C1 segment of cervical spinal cord (tissue), 14 donors: ENCODE results near the gene AREL1.
"Not testable (repeated sequence)": the region's sequence is repeated elsewhere in the genome, so short reads cannot be mapped to it uniquely, and the experiment has no call there.

Experiments
- DNase-seq, 14 donors: peaks; one replicate each; lab custom pipeline; 2025; lab: John Stamatoyannopoulos, UW

Gene AREL1

DNA sequence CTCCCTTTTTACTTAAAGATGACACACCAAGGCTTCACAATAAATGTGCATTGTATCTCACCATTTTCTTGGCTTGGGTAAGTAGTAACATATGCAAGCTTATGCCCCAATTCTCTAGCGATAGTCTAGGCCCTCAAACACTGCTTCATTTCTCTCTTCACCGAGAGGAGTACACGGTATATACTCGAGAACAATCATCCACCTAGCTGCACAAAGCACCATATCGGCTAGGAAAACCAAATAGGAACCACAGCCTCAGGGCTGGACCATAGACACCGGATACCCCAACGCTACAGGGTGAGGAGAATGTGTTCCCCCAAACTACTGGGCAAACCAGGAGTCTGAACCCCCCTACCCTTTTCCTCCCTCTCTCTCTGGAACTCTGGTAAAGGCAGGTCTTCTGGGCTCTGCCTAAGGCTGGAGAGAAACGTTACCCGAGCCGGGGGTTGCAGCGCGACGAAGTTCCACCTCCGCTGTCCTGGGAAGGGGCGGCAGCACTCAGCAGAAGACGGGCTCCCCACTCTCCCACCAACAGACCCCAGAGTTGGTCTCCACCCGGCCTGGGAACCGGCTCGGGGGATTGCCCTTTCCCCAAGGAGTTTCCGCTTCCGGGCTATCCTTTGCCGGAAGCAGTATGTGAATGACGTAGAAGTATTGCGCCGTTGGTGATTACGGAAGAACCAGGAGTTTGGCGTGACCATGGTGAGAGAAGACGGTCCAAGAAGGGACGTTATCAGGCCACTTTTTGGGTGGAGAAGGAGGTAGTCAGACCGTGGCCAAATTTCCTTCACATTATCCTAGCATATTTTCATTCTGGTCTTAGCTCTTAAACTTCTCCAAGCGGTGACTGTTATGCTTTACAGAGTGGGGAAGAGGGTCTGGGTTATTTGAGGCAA, at the start of gene AREL1, which contains the start of gene FCF1:
Gene AREL1, minus strand, starts transcription at position 582 of the 896 bp plus-strand sequence. CDS start 27,465 bp downstream, outside the sequence.
Gene FCF1, plus strand, starts transcription at position 646 of the 896 bp plus-strand sequence. Its CDS starts 54 bp downstream, at position 700.
- no peak for DNase-seq

- DNase-seq = not testable (repeated sequence)
These were observed 45.6 kb upstream of the AREL1 start for GRCh38 chr14:74758505-74758904.

DNA sequence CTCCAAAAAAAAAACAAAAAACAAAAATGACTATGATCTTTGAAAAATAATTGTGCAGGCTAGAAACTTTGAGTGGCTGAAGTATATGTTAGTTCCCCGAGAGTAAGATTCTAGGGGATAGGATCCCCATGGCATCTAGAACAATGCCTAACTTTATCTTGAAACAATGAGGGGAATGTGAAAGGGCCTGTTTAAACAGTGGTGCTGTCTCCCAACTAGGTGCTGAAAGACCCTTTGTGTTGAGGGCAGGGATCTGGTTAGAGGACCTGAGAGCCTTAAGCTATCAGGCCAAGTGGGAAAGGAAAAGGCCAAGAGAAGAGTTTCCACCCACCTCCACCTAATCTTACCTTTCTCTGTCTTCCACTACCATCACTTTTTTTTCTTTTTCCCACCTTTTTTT, 43.4 kb upstream of the AREL1 start:
- no peak for DNase-seq

- DNase-seq = no peak
These were observed 42.0 kb upstream of the AREL1 start for GRCh38 chr14:74754899-74755298.

- DNase-seq = no peak
These were observed 41.3 kb upstream of the AREL1 start for GRCh38 chr14:74754157-74754556.

DNA sequence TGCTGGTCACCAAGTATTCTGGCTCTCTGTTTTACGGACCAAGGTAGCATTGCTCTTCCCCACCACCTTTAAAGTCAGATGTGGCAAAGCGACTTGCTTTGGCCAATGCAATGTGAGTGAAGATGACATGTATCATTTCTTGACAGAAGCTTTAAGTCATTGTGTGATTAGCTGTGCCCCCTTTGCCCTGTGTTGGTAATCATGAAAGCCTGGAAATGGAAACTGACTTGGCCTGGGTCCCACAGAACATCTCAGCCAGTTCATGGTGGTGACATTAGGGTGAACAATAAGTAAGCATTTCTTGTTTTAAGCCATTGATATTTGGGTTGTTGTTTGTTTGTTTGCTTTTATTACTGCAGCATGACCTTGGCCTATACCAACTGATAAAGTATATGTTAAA, 34.4 kb upstream of the AREL1 start:
- DNase-seq = no peak

DNA sequence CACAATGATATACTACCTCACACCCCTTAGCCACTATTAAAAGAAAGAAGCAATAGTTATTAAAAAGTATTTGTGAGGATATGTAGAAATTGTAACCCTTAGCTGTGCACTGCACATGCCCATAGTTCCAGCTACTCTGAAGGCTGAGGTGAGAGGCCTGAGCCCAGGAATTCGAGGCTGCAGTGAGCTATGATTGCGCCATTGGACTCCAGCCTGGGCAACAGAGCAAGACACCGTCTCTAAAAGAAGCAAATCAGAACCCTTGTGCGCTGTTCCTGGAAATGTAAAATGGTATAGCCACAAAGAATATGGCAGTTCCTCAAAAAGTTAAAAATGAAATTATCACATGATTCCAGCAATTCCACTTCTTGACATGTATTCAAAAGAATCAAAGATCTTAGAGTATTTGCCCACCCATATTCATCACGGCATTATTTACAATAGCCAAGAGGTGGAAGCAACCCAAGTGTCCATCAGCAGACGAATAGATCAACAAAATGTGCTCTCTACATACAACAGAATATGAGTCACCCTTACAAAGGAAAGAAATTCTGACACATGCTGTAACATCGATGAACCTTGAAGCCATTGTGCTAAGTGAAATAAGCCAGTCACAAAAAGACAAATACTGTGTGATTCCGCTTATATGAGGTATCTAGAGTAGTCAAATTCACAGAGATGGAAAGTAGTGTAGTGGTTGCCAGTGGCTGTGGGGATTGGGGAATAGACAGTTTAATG, 26.6 kb upstream of the AREL1 start:
- DNase-seq = no peak

- no peak for DNase-seq
These were observed 25.0 kb upstream of the AREL1 start for GRCh38 chr14:74737753-74738325.

DNA sequence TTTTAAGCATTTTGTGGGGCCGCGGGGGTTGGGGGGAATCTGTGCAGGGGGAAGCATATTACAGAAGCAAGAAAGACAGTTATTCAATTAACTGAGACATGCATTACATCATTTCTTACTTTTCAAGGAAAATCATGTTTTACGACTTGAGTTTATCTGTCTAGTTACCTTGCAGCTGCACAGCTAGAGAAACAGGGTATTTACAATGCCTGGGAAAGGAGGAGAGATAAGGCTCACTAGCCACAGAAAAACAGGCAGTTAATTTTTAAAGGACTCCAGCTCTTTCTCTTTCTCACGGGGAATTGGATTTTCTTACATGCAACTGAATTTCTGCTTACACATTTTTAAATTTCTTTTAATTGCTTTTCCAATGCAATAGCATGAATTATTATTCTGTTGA, 22.2 kb upstream of the AREL1 start:
- no peak for DNase-seq

DNA sequence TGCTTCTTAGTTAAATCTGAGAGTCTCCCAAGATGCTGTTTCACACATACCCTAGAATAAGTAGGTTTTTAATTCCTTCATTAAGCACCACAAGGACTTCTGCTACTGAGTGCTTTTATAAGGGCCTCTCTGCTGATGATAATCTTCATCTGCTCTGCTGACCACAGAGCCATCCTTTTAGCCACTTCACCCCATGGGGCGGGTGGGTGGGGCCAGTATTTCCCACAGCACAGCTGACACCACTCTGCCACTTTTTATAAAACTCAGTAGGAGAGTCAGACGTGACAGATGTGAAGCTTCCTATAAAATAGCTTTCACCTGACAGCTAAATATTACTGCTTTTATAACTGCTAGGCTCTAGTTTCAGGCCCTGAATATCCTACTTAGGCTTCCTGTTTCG, 20.3 kb upstream of the AREL1 start:
- DNase-seq = no peak

DNA sequence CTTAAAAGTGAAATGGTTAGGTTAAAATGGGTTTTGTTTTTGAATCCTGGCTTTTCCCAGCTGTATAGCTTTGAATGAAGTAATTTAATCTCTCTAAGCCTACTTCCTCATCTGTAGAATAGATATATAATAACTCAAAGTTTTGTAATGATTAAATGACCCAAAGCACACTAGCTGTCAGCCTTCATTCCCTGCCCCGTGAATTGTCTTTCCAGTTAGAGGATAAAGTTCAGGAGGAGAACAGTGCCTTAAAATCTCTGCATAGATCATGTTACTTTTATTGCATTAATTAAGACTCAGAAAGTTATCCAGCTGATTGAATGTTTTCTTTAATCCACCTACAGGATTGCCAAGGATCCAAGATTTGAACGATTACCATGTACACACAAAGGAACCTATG, 19.5 kb upstream of the AREL1 start:
- DNase-seq = no peak

GRCh38 chr14:74723134-74723533, 10.3 kb upstream of the AREL1 start:
- DNase-seq = no peak

DNA sequence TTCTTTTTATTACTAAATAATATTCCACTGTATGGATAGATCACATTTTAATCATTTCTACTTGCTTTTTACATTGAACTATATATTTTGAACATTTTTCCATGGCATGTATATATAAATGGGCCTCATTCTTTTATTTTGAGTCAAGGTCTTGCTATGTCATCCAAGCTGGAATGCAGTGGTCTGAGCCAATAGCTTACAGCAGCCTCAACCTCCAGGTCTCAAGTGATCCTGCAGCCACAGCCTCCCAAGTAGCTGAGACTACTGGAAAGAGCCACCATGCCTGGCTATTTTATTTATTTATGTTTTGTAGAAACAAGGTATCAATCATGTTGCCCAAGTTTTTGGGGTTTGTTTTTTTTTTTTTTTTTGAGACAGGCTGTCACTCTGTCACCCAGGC, 7.6 kb upstream of the AREL1 start:
- no peak for DNase-seq

- DNase-seq = no peak
These were observed 485 bp upstream of the AREL1 start for GRCh38 chr14:74713395-74713735.

DNA sequence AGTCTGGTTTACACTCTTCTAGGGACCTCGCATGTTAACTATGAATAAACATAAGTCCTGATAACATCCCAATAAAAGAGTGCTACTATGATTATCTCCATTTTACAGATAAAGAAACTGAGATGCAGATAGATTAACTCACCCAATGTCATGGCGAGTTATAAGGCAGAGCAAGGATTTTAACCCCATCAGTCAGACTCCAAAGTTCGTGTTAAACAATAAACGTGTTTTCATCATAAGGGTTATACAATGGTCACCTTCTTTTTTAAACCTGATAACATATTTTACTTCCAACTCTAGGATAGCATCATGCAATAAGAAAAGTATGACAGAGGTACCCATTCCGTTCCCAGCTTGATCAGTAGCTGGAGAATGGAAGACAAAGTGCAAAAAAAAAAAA, 1.2 kb downstream of the AREL1 start:
- no peak for DNase-seq

GRCh38 chr14:74710480-74710879, 2.4 kb downstream of the AREL1 start:
- no peak for DNase-seq

DNA sequence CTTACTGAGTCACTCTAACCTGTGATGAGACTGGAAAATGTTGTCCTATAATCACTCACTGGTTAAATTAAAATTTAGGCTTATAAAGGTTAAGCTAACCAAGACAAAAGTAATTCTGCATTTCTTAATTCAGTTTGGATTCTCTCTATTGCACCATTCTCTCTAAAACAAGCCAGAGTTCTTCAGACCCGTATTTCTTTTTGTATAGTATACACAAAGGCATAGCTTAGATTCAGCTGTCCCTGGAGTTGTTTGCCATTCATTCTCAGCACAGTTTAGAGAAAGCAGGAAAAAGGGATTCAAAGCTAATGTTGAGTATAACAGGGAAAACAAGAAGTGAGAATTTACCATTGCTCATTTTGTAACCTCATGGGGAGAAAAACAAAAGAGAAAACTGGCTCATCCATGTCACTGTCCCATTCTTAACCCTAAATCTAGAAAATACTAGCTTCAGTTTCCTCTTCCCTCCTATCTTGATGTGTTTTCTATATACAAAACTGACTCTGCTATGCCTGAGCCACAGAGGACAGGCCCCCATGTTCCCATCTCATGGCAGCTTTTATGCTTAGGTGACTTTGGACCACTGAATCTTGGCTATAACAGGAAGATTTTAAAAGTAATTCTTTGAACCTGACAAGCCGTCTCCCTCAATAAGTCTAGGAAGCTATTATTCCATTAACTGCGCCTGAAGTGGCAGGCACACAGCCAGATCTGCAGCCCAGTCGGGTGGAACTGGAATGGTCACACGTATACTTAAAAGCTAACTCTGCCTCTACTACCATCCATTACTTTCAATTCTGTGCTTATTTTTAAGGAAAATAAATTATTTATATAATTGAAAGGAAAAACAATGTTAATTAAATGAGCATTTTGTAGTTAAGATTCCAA, 7.0 kb downstream of the AREL1 start:
- no peak for DNase-seq

DNA sequence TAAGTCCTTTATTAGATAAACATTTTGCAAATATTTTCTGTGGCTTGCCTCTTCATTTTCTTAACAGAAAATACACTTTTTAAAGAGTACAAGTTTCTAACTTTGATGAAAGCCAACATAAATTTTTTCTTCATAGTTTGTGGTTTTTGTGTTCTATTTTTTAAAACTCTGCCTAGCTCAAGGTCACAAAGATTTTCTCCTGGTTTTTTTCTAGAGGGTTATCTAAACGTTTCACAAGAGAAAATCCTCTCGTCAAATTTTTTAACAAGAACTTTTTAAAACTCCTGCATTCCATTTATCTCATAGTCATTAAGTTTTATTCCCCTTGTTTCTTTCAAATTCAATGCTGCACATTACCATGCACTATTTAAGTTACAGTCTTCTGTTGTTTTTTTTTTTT, 8.2 kb downstream of the AREL1 start:
- DNase-seq = no peak

GRCh38 chr14:74703043-74703442, 9.8 kb downstream of the AREL1 start:
- no peak for DNase-seq

GRCh38 chr14:74702293-74702692, 10.6 kb downstream of the AREL1 start:
- DNase-seq = no peak

DNA sequence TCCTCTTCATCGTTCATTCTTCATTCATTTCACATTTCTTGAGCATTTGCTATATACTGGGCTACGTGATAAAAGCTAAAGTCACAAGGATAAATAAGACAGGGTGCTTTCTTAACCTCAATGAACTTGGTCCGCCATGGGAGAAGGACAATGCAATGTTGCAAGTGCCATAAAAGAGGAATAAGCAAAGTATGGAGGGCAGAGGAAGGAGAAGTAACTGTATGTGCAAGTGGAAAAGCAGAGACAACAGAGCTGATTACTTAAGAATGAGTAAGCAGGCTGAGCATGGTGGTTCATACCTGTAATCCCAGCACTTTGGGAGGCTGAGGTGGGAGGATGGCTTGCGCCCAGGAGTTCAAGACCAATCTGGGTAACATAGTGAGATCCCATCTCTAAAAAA, 14.4 kb downstream of the AREL1 start:
- DNase-seq = no peak

DNA sequence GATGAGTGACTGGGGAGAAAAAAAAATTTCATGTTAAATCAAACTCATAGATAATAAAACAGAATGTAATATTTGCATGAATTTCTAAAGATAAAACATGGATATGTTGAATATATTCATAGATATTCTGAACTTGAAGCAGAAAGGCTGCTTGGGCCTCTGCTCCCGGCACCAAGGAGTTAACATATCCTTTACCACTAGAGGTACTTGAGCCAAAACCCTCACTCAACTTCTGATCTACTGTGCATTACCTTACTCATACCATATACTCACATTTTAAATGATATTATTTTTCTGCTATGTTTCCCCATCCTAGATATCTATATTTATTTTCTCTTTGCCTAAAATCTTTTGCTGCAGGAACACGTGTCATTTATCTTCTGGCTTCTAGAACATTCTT, 14.9 kb downstream of the AREL1 start:
- DNase-seq = no peak
